Bronchial epithelial cell (primary cell): ENCODE results near the gene PTBP1. TPM values are rescaled to one million over a fixed set of nuclear protein-coding genes. Genes with fewer than 3 reads are reported as not detected.

Source experiments
- DNase-seq: peaks from one replicate; pipeline ENCODE4 v3.0.0-alpha.2; 2010; ENCODE audit warnings: low read depth
- FAIRE-seq: peaks from 2 replicates; lab custom pipeline; 2011; peaks lifted over from hg19 to GRCh38; lab: Jason Lieb, UNC
- H3K27me3 ChIP-seq: 2 replicates; pipeline ENCODE4 v1.5.1; 2011; ENCODE audit warnings: low read length; ENCODE audit not compliant: control insufficient read depth, insufficient read depth
- H3K36me3 ChIP-seq: 2 replicates; pipeline ENCODE4 v1.5.1; 2011; ENCODE audit warnings: low read length; ENCODE audit not compliant: control insufficient read depth, insufficient read depth
- H3K4me3 ChIP-seq: 2 replicates; pipeline ENCODE4 v1.5.1; 2011; ENCODE audit warnings: mild to moderate bottlenecking, low read depth, low read length, control low read depth
- CTCF ChIP-seq: IDR thresholded peaks from 2 replicates; pipeline ENCODE4 v1.5.1; 2011; ENCODE audit warnings: mild to moderate bottlenecking, moderate library complexity, low read length, control low read depth, inconsistent platforms; ENCODE audit not compliant: insufficient read depth, severe bottlenecking
- total RNA-seq: library from RNA; depleted of rRNA; stranded (reverse); fragments of >200 nt; gene quantifications from 2 replicates; pipeline ENCODE4 v1.2.1, GENCODE V29; 2014

Gene PTBP1
- total RNA-seq, 1 donor from 2014 or later = 99.0 TPM

GRCh38 chr19:768424-768823 is 28.8 kb upstream of the PTBP1 start:
- DNase-seq (peak; percentile 17), FAIRE-seq (no peak)
- H3K4me3 ChIP-seq = no peak overlapping the region
- peaks cover 5% of the 10 kb centered on the region for H3K36me3 ChIP-seq
- no peaks in the 10 kb centered on the region for H3K27me3 ChIP-seq
- TF ChIP-seq CTCF = no peak

- TF ChIP-seq CTCF = no peak
- Histone ChIP-seq H3K27me3 (no peaks in the 10 kb centered on the region), H3K36me3 (no peaks in the 10 kb centered on the region), H3K4me3 (no peak overlapping the region)
- FAIRE-seq (no peak), DNase-seq (no peak)
Observed at GRCh38 chr19:769616-770015, 27.6 kb upstream of the PTBP1 start.

- no peak overlapping the region for H3K4me3 ChIP-seq
- DNase-seq = peak; percentile 21
- no peaks in the 10 kb centered on the region for H3K27me3 ChIP-seq
- peak; percentile 62 for TF ChIP-seq CTCF
- H3K36me3 ChIP-seq = no peaks in the 10 kb centered on the region
- FAIRE-seq = no peak
Observed at GRCh38 chr19:771332-771785, 25.9 kb upstream of the PTBP1 start.

GRCh38 chr19:772063-772462 is 25.2 kb upstream of the PTBP1 start:
- Histone ChIP-seq H3K36me3 (no peaks in the 10 kb centered on the region), H3K27me3 (no peaks in the 10 kb centered on the region), H3K4me3 (no peak overlapping the region)
- DNase-seq (no peak), FAIRE-seq (no peak)
- TF ChIP-seq CTCF = no peak

DNA sequence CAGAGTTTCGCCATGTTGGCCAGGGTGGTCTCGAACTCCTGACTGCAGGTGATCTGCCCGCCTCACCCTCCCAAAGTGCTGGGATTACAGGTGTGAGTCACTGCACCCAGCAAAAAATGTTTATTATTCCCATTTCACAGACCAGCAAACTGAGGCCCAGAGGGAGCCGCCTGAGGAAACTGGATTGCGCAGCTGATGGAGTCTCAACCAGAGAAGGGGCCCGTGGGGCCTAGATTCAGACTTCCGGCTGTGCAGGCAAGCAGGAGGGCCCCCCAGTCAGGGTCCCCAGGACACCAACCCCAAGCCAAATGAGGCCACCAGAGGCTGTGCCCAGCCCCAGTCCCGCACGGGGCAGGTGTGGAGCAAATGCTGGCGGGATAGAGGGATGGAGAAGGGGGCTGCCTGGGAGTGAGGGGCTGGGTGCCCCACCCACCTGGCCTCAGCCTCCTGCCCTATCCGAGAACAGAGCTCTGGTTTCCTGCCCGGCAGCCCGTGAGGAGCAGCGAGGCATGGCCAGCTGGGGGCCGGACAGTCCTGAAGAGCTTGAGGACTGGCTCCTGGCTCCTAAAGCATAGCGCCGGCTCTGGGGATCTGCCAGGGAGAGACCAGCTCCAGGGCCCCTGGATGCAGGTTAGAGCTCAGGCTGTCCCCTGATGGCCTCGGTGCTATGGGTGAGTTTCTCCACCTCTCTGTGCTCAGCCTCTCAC is 24.4 kb upstream of the PTBP1 start:
- no peak overlapping the region for H3K4me3 ChIP-seq
- no peaks in the 10 kb centered on the region for H3K27me3 ChIP-seq
- no peaks in the 10 kb centered on the region for H3K36me3 ChIP-seq
- DNase-seq (no peak), FAIRE-seq (no peak)
- TF ChIP-seq CTCF = no peak

DNA sequence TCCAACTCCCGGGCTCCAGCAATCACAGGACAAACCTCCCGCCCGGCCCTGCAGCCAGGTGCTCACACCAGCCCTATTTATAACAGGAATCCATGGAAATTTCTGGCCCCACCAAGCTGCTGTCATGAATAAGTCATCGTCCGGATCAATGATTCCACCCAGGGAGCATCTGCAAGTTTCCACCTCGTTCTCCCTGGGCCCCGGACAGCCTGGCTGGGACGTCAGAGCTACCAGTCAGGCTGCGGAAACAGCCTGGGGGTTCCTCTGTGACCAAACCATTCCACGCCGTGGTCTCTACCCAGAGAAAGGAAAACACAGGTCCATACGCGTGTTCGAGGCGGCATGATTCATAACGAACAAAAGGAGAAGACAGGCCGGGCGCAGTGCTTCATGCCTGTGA is 20.7 kb upstream of the PTBP1 start:
- Histone ChIP-seq H3K4me3 (no peak overlapping the region), H3K36me3 (no peaks in the 10 kb centered on the region), H3K27me3 (no peaks in the 10 kb centered on the region)
- DNase-seq (no peak), FAIRE-seq (no peak)
- no peak for TF ChIP-seq CTCF
